ENCODE data around the gene TMEM269. TPM values are rescaled to one million over a fixed set of nuclear protein-coding genes. Genes with fewer than 3 reads are reported as not detected.

TMEM269 gene
- total RNA-seq, 2 donors from 2014 or later, result 0.14 to 0.62 TPM

DNA sequence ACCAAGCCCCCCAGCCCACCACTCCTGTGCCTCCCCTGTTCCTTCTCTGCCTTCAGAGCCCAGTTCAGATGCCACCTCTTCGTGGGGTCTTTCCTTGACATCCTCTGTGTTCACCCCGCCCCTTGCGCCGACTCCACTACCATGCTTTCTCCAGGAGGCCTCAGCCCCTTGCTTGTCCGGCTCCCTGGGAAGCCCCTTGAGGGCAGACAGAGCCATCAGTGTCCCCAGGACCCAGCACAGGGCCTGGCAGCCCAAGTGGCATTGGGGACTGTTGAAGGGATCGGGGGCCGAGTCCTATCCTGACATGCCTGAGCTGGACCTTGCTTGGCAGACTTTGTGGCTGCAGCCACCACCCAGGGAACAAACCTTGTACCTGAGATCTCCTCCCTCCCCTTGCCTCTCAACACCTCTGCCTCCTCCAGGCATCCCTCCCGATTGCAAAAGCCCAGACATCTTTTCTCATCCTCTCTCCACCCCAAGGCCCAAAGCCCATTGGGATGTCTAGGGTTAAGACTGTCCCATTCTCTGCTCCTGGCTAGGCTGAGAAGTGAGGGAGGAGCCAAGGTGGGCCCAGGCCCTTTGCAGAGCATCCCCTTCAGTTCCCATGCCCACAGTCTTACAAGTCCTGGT lies 48.1 kb upstream of the TMEM269 start:
- no peaks in the 10 kb centered on the region for H3K36me3 ChIP-seq
- DNase-seq (ENCODE audit: low spot score), result no peak
- intact Hi-C loops (cut with DNase I), result no loop called here
- TF ChIP-seq POLR2AphosphoS5 (IDR thresholded peaks at IDR 0.05), result no peak
- no peak for TF ChIP-seq POLR2A (IDR thresholded peaks at IDR 0.05)
- TF ChIP-seq, protein P1, sequence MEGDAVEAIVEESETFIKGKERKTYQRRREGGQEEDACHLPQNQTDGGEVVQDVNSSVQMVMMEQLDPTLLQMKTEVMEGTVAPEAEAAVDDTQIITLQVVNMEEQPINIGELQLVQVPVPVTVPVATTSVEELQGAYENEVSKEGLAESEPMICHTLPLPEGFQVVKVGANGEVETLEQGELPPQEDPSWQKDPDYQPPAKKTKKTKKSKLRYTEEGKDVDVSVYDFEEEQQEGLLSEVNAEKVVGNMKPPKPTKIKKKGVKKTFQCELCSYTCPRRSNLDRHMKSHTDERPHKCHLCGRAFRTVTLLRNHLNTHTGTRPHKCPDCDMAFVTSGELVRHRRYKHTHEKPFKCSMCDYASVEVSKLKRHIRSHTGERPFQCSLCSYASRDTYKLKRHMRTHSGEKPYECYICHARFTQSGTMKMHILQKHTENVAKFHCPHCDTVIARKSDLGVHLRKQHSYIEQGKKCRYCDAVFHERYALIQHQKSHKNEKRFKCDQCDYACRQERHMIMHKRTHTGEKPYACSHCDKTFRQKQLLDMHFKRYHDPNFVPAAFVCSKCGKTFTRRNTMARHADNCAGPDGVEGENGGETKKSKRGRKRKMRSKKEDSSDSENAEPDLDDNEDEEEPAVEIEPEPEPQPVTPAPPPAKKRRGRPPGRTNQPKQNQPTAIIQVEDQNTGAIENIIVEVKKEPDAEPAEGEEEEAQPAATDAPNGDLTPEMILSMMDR (IDR thresholded peaks at IDR 0.05), result no peak
- no peak overlapping the region for H3K4me3 ChIP-seq
- H3K27me3 ChIP-seq (replicated peaks; ENCODE audit: insufficient read depth), result no peaks in the 10 kb centered on the region
- peak overlapping the region in 1 of 2 donors; percentile 1 for H3K27ac ChIP-seq
- no peaks in the 10 kb centered on the region for H3K9me3 ChIP-seq
- 96% methylated on average over 8 of the region's 8 CpGs for WGBS
- no peaks in the 10 kb centered on the region for H3K4me1 ChIP-seq (replicated peaks)

DNA sequence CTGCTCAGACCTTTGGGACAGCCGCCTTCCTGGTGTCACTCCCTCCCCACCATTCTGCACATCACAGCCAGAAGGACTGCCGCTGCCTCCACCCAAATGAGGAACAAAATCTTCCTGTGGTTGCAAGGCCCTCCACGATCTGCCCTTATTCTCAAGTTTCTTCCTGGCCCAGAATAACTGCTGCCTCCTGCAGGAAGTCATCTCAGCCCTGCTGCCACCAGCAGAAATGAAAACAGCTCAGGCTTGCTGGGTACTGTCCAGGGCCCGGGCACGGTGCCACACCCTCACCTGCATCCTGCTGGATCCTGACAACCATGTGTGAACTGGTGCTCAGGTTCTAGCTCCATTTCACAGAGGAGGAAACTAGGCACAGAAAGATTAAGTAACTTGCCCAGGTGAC lies 47.5 kb upstream of the TMEM269 start:
- TF ChIP-seq POLR2A (IDR thresholded peaks at IDR 0.05), result no peak
- TF ChIP-seq, protein P1 (IDR thresholded peaks at IDR 0.05), result peak in 2 of 4 experiments; percentile 27 to 37
- TF ChIP-seq POLR2AphosphoS5 (IDR thresholded peaks at IDR 0.05), result peak; percentile 63
- H3K4me3 ChIP-seq, result no peak overlapping the region
- no peaks in the 10 kb centered on the region for H3K9me3 ChIP-seq
- H3K4me1 ChIP-seq (replicated peaks), result no peaks in the 10 kb centered on the region
- no peaks in the 10 kb centered on the region for H3K36me3 ChIP-seq
- peak; percentile 85 for DNase-seq (ENCODE audit: low spot score)
- H3K27me3 ChIP-seq (replicated peaks; ENCODE audit: insufficient read depth), result no peaks in the 10 kb centered on the region
- intact Hi-C loops (cut with DNase I), result no loop called here
- peak overlapping the region in 1 of 2 donors; percentile 1 for H3K27ac ChIP-seq
- 30% methylated on average over 5 of the region's 5 CpGs for WGBS

DNA sequence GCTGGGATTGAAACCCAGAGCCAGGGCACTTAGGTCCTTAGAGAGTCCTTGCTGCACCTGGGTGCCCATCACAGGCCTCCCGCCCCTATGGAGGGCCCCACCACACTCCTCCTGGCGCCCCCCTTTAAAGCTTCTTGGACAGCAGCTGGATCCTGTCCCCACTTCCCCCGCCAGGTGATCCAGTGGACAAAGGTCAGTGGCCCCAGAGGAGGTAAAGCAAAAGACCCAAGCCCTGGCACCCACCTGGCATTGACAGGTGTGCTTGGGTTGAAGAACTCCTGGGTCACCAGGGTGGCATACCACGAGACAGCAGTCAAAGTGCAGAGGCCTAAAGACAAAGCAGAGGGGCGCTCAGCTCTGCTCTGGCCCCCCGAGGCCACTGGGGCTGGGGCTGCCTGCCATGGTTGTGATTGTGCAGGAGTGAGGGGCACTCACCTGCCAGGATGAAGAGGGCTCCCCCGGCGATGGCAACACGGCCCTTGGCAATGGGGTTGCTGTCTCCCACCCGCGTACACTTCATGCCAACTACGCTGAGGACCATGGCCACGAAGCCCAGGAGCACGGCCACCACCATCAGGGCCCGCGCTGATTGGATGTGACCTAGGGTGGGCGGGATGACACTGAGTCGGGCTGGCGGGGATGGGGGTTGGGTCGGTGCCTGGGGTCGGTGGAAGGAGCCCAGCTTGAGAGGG lies 46.7 kb upstream of the TMEM269 start:
- intact Hi-C loops (cut with DNase I), result no loop called here
- H3K36me3 ChIP-seq, result no peaks in the 10 kb centered on the region
- H3K27ac ChIP-seq, result no peak overlapping the region
- H3K4me1 ChIP-seq (replicated peaks), result no peaks in the 10 kb centered on the region
- H3K4me3 ChIP-seq, result no peak overlapping the region
- 92% methylated on average over 18 of the region's 21 CpGs for WGBS
- TF ChIP-seq, protein P1 (IDR thresholded peaks at IDR 0.05), result no peak
- TF ChIP-seq POLR2AphosphoS5 (IDR thresholded peaks at IDR 0.05) (no peak), POLR2A (IDR thresholded peaks at IDR 0.05) (no peak)
- DNase-seq (ENCODE audit: low spot score), result no peak
- no peaks in the 10 kb centered on the region for H3K27me3 ChIP-seq (replicated peaks; ENCODE audit: insufficient read depth)
- H3K9me3 ChIP-seq, result no peaks in the 10 kb centered on the region

DNA sequence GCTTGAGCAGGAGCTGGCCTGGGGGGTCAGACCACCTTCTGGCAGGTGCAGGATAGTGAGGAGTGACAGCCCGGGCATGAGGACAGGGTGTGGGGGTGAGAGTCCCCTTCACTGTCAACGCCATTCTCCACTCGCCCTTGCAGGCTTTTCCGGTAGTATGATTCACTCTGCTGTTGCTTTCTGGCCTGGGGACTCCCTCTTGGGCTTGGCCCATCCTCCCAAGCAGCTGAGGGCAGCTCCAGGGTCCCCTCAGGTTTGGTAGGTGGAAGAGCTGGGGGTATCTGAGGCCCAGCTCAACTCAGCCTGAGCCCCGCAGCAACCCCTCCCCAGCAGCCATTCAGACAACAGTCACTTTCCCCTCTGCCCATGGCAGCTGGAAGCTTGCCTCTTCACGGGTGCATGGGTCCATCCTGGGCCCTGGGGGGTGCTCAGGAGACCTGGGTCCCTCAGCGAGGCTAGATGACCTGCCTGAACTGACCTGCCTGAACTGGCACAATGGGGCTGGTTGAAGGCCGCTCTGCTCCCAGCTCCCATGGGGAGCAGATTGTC lies 46.0 kb upstream of the TMEM269 start:
- DNase-seq (ENCODE audit: low spot score), result no peak
- Histone ChIP-seq H3K27ac (no peak overlapping the region), H3K27me3 (replicated peaks; ENCODE audit: insufficient read depth) (no peaks in the 10 kb centered on the region), H3K36me3 (no peaks in the 10 kb centered on the region), H3K9me3 (no peaks in the 10 kb centered on the region), H3K4me1 (replicated peaks) (no peaks in the 10 kb centered on the region), H3K4me3 (no peak overlapping the region)
- intact Hi-C loops (cut with DNase I), result no loop called here
- WGBS, result 81% methylated on average over 6 of the region's 8 CpGs
- TF ChIP-seq, protein P1 (IDR thresholded peaks at IDR 0.05), result no peak
- no peak for TF ChIP-seq POLR2AphosphoS5 (IDR thresholded peaks at IDR 0.05)
- no peak for TF ChIP-seq POLR2A (IDR thresholded peaks at IDR 0.05)
